Measurements from ENCODE around the gene FYCO1. TPM values are rescaled to one million over a fixed set of nuclear protein-coding genes. Genes with fewer than 3 reads are reported as not detected.
"Not testable (repeated sequence)": the region's sequence is repeated elsewhere in the genome, so short reads cannot be mapped to it uniquely, and the experiment has no call there.

Gene FYCO1
- total RNA-seq, 2 experiments from 2014 or later = 9.4 to 10.2 TPM

DNA sequence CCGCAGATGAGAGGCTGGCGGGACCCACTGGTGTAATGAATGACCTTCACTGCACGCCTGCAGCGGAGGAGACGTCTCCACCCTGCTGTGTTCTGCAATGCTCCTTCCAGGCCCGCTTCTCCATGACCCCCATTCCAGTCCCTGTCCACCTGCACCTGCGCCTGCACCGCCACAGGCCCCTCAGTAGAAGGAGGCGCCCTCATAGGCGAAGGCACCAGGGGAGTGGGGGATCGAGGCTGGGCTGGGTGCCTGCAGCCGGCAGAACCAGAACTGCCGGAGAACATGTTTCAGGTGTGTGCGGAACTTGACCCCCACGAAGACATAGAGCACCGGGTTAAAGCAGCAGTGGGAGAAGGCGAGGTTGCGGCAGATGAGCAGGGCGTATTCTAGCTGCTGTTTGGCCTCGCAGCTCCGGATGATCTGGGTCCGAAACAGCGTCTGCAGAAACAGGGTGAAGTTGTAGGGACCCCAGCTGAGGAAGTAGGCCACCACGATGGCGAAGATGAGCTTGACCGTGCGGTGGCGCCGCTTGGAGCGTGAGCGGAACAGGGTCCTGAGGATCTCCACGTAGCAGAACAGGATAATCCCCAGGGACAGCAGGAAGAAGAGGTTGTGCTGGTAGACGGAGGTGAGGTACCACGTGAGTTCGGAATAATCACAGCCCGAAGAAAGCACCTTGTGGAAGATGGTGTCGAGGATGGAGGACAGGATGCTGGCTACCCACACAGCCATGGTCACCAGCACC lies 25.3 kb upstream of the FYCO1 start:
- Mint-ChIP-seq H3K4me1 (peaks cover 27% of the 10 kb centered on the region), H3K9me3 (peaks cover 2% of the 10 kb centered on the region), H3K27ac (no peak overlapping the region), H3K36me3 (no peaks in the 10 kb centered on the region), H3K4me3 (no peak overlapping the region), H3K27me3 (peaks cover 4% of the 10 kb centered on the region)
- no peak for DNase-seq

DNA sequence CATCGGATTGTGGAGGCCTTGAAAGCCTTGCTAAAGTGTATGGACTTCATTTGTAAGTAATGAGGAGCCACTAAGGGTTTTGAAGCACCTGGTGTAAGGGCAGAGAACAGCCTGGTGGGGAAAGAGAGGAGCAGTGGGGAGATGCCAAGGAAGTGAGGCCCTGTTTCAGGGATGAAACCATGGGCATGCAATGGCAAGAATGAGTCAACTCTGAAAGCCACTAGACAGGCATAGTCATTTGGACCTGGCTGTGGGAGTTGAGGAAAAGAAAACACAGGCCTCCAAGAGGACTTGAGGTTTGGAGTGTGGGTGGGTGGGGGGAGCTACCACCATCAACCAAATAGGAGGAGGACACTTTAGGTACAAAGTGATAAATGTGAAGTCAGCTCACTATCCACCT lies 24.1 kb upstream of the FYCO1 start:
- Mint-ChIP-seq H3K36me3 (peaks cover under 1% of the 10 kb centered on the region), H3K27me3 (peaks cover 4% of the 10 kb centered on the region), H3K27ac (peak overlapping the region; percentile 22), H3K4me3 (no peak overlapping the region), H3K9me3 (peaks cover 2% of the 10 kb centered on the region), H3K4me1 (peaks cover 36% of the 10 kb centered on the region)
- peak; percentile 47 for DNase-seq

DNA sequence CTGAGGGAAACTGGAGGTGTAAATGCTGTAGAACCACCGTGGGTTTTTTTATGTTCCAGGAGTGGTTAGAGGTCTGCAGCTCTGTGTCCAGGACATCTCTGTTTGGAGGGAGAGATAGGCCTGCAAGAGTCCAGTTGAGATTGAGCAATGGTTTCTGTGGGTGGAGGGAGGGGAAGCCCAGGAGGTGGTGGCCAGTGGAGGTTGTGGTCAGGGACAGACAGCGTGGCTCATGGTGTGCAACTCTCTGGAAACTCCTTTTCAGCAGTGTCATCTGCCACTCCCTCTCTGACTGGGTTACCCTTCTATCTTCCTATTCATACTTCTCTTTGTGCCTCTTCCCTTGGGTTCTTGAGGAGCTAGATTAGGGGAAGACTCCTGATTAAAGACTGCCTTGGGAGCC lies 22.1 kb upstream of the FYCO1 start:
- Mint-ChIP-seq H3K4me1 (peaks cover 36% of the 10 kb centered on the region), H3K36me3 (peaks cover 4% of the 10 kb centered on the region), H3K4me3 (no peak overlapping the region), H3K27me3 (peaks cover 4% of the 10 kb centered on the region), H3K9me3 (peaks cover 2% of the 10 kb centered on the region), H3K27ac (peak overlapping the region; percentile 13)
- DNase-seq = no peak

DNA sequence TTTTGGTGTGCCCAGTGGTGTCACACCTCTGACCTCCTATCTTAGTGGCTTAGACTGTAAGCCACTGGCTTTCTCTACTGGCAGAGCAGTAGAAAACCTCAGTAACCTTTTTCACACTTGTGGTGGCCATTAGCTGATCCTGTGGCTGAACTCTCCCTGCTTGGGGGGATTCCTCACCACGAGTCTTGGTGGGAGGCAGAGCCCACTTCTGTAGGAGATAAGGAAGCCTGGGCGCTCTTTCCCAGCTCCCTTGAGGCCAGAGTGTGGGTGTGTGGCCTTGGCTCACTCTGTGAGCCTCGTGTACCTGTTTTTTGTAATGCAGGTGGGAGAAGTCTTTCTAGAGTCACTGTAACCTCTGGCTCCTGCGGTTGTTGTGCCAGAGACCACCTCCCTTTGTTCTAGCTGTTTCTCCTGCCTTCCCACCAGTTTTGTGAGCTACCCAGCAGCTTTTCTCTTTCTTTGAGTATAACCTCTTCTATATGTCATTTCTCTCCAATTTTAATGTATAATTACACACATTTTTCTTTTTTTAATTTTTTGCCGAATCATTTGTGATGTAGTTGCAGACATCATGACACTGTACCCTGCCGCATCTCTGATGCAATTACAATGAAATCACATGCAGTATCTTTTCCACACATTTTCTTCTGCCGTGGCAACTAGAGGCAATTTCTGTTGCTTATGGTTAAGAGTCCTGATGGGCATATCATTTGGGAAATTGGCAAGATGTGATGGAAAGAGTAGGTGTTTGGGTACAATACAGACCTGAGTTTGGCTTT lies 17.9 kb upstream of the FYCO1 start:
- Mint-ChIP-seq H3K4me1 (peaks cover 33% of the 10 kb centered on the region), H3K4me3 (no peak overlapping the region), H3K9me3 (peaks cover 6% of the 10 kb centered on the region), H3K27me3 (peaks cover 4% of the 10 kb centered on the region), H3K27ac (no peak overlapping the region), H3K36me3 (peaks cover 5% of the 10 kb centered on the region)
- no peak for DNase-seq

DNA sequence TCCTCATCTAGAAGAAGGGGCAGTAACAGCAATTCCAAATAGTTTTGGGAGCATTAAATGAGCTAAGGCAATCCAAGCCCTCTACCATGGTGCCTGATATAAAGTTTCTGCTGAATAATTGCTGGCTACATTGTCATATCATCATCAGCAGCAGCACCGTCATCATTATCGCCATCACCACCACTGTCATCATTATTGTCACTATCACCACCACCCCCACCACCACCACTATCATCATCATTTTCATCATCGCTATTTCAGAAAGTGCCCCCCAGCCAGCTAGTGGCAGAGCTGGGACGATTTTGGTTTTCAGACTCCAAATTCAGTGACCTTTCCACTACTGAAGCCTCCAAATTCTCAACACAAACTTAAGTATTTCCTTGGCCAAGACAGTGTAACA lies 16.6 kb upstream of the FYCO1 start:
- no peak overlapping the region for H3K27ac Mint-ChIP-seq
- H3K4me3 Mint-ChIP-seq = no peak overlapping the region
- peaks cover 25% of the 10 kb centered on the region for H3K4me1 Mint-ChIP-seq
- H3K9me3 Mint-ChIP-seq = peaks cover 4% of the 10 kb centered on the region
- DNase-seq = no peak
- H3K27me3 Mint-ChIP-seq = peaks cover 5% of the 10 kb centered on the region
- peaks cover 5% of the 10 kb centered on the region for H3K36me3 Mint-ChIP-seq

DNA sequence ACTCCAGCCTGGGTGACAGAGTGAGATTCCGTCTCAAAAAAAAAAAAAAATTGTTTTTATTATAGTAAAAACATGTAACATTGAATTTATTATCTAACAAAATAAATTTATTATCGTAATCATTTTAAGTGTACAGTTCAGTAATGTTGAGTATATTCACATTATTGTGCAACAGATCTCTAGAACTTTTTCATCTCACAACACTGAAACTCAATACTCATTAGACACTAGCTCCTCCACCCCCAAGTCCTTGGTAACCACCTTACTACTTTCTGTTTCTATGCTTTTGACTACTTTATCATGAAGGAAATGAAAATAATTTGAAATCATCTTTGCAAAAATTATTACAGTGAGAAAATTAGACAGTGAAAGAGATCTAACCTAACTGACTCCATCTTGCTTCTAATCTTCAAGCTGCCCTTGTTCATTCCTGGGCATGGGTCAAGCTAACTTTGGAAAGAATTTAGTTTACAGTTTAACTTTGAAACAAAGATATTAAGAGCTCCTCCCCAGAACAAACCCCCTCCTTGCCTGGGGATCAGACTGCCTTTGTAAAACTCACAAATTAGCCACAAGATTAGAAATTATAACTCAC lies 15.0 kb upstream of the FYCO1 start:
- peaks cover 4% of the 10 kb centered on the region for H3K27me3 Mint-ChIP-seq
- peaks cover 4% of the 10 kb centered on the region for H3K9me3 Mint-ChIP-seq
- DNase-seq = no peak
- peaks cover 20% of the 10 kb centered on the region for H3K4me1 Mint-ChIP-seq
- H3K4me3 Mint-ChIP-seq = no peak overlapping the region
- H3K36me3 Mint-ChIP-seq = peaks cover 5% of the 10 kb centered on the region
- H3K27ac Mint-ChIP-seq = peak overlapping the region; percentile 52

DNA sequence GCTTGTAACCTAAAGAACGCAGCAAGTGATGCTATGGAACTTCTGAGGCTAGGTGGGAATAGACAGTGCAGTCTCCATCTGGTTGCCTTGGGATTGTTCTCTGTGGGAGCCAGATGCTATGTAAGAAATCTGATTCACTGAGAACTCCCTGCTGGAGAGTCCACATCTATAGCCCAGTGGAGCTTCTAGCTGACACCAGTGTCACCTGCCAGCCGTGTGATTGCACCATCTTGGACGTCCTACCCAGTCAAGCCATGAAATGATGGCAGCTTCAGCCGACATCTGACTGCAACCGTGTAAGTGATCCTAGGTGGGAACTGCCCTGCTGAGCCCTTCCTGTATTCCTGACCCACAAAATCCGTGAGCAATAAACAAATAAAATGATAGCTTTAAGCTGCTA lies 12.4 kb upstream of the FYCO1 start:
- Mint-ChIP-seq H3K27ac (no peak overlapping the region), H3K36me3 (peaks cover 3% of the 10 kb centered on the region), H3K4me3 (no peak overlapping the region), H3K4me1 (peaks cover 14% of the 10 kb centered on the region), H3K27me3 (peaks cover 4% of the 10 kb centered on the region), H3K9me3 (peaks cover 4% of the 10 kb centered on the region)
- no peak for DNase-seq

DNA sequence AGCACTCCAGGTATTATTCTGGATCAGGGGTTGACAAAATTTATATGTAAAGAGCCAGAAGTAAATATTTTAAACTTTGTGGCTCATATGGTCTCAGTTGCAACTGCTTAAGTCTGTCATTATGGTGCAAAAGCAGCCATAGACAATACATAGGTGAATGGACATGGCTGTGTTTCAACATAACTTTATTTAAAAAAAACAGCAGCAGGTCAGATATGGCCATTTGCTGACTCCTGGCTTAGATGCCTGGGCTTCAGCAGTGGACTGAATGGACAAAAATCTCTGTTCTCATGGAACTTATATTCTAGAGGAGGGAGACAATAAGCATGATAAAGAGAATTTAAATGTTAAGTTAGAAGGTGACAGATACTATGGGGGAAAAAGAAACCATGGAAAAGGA lies 11.7 kb upstream of the FYCO1 start:
- Mint-ChIP-seq H3K4me1 (peaks cover 14% of the 10 kb centered on the region), H3K27me3 (peaks cover 4% of the 10 kb centered on the region), H3K27ac (no peak overlapping the region), H3K36me3 (no peaks in the 10 kb centered on the region), H3K9me3 (peaks cover 4% of the 10 kb centered on the region), H3K4me3 (no peak overlapping the region)
- no peak for DNase-seq

DNA sequence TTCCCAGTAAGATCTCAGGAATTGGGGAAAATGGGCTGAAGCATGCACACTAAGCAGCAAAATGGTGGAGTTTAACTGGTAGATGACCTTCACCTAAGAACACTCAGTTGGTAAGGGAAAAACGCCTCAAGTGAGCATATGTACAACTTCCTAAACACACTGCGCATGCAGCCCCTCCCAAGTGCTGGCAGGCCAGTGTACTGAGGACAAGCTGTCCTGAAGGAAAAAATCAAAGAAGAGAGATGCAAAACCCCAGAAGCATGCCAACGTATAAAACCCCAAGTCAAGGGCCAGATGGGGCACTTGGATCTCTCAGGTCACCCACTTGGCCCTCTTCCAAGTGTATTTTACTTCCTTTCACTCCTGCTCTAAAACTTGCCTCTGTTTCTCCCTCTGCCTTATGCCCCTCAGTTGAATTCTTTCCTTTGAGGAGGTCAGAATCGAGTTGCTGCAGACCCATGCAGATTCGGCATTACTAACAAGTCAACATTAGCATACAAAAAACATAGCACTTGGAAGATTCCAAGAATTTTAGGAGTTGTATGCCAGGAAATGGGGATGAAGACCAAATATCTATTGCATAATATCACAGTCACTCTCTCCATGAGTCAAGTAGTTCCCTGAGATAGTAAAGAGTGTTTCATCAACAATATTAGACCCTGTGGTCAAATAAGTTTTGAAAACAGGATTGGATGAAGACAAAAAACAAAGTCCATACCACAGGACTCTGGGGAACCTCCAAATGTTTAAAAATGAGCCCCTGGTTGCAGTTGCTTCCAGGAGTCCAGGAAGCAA lies 10.8 kb upstream of the FYCO1 start:
- DNase-seq = no peak
- Mint-ChIP-seq H3K27me3 (peaks cover 4% of the 10 kb centered on the region), H3K9me3 (peaks cover 4% of the 10 kb centered on the region), H3K4me1 (peaks cover 14% of the 10 kb centered on the region), H3K36me3 (no peaks in the 10 kb centered on the region), H3K4me3 (no peak overlapping the region), H3K27ac (no peak overlapping the region)

DNA sequence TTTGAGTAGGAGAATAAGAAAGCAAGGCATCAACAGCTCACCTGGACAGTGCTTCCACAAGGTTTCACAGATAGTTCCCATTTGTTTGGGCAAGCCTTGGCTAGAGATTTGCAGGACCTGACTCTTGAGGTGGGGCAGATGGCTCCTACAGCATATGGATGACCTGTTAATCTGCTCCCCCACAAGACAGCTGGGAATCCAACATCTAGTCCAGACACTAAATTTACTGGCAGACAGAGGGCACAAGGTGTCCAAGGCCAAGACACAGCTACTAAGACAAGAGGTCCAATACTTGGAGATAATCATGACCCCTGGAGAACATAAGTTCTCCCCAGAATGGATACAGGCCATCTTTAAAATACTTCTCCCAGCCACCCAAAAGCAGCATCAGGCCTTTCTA lies 8.1 kb upstream of the FYCO1 start:
- not testable (repeated sequence) for DNase-seq, H3K9me3 Mint-ChIP-seq, H3K27ac Mint-ChIP-seq, H3K4me1 Mint-ChIP-seq, H3K4me3 Mint-ChIP-seq, H3K27me3 Mint-ChIP-seq, H3K36me3 Mint-ChIP-seq

DNA sequence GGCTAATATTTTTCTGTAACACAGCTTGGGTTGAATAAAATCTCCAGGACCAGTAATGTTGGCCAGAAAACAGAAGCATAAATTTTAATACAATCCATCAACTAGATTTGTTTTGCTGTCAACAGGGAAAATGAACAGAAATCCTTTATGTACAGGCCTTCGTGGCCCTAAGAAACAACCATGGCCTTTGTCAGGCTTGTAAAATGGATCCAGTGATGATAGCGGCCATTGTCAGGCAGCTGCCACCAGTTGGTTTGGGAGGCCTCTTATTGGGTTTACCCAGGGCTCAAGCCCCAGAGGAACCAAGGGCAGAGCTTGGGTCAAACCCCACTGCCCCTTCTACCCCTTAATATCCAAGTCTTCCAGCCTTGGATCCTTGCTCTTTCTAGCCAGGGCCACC lies 5.6 kb upstream of the FYCO1 start:
- H3K4me3 Mint-ChIP-seq = no peak overlapping the region
- H3K27ac Mint-ChIP-seq = no peak overlapping the region
- H3K27me3 Mint-ChIP-seq = peaks cover 5% of the 10 kb centered on the region
- no peaks in the 10 kb centered on the region for H3K36me3 Mint-ChIP-seq
- peaks cover 3% of the 10 kb centered on the region for H3K4me1 Mint-ChIP-seq
- no peaks in the 10 kb centered on the region for H3K9me3 Mint-ChIP-seq
- no peak for DNase-seq

DNA sequence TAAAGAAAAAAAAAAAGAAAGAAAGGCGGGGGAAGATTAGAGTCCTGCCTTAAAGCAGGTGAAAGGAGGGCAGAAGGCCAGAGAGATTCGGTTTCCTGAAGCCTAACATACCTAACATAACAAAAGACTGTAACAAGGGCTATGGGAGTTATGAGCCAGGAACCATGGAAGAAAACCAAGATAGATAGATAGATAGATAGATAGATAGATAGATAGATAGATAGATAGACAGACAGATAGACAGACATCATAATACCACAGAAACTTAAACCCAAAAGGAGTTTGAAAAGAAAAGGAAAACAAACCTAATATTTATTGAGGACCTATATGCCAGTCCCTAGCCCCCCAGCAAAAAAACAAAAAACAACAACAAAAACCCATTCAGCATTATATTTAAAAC lies 2.3 kb upstream of the FYCO1 start:
- no peak for DNase-seq
- no peak overlapping the region for H3K4me3 Mint-ChIP-seq
- peaks cover 5% of the 10 kb centered on the region for H3K27me3 Mint-ChIP-seq
- no peak overlapping the region for H3K27ac Mint-ChIP-seq
- H3K36me3 Mint-ChIP-seq = peaks cover 6% of the 10 kb centered on the region
- H3K4me1 Mint-ChIP-seq = peaks cover 19% of the 10 kb centered on the region
- no peaks in the 10 kb centered on the region for H3K9me3 Mint-ChIP-seq

DNA sequence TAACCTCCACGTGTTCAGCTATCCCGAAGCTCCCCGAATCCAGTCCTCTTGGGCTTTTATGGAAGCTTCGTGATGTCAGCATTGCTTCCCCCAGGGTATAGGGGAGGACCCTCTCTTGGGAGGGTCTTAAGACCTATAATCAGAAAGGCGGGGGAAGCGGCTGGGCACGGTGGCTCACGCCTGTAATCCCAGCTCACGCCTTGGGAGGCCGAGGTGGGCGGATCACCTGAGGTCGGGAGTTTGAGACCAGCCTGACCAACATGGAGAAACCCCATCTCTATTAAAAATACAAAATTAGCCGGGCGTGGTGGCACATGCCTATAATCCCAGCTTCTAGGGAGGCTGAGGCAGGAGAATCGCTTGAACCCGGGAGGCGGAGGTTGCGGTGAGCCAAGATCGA lies 1.9 kb upstream of the FYCO1 start:
- H3K27me3 Mint-ChIP-seq, H3K27ac Mint-ChIP-seq, H3K36me3 Mint-ChIP-seq, H3K4me3 Mint-ChIP-seq, H3K9me3 Mint-ChIP-seq, DNase-seq: not testable (repeated sequence)
- H3K4me1 Mint-ChIP-seq = peaks cover 24% of the 10 kb centered on the region

DNA sequence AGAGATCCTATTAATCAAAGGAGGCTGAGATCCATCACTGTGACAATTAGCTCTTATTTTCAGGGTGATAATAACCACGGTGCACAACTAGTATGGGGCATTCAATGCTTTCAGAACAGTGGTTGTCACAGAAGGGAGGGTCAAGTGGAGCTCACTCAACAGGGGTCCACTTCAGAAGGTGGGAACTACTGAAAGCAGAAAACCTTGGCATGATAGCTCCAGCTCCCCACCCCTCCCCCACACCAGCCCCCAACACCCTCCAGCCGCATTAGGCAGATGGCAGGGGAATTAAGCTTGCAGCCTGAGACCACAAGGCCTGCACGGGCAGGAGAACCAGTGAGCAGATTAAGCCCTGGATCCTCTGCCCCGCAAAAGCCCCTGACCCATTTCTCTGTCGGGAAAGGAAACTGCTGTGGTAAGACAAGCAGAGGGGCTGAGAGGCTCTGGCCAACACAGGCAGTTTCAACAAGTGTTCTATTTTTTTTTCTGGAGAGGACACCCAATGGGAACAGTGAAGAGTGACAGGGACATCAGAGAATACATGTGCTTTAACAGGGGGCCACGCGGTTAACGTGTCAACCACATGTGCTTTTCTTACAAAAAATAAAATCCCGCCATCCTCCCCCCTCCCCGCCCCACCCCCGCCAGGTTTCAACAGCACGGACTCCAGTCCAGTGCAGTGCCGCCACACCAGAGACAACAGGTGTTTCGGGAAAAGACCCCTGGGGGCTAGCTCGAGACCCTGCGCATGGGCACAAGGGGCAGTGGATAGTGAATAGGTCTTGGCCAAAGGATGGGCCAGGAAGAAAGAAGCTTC lies 997 bp downstream of the FYCO1 start:
- Mint-ChIP-seq H3K27me3 (peaks cover 5% of the 10 kb centered on the region), H3K27ac (peak overlapping the region; percentile 94), H3K4me1 (peaks cover 46% of the 10 kb centered on the region), H3K36me3 (peaks cover 30% of the 10 kb centered on the region), H3K4me3 (peak overlapping the region; percentile 85), H3K9me3 (no peaks in the 10 kb centered on the region)
- DNase-seq = peak; percentile 69
